Measurements from ENCODE around the gene PMIS2.

The PMIS2 gene

DNA sequence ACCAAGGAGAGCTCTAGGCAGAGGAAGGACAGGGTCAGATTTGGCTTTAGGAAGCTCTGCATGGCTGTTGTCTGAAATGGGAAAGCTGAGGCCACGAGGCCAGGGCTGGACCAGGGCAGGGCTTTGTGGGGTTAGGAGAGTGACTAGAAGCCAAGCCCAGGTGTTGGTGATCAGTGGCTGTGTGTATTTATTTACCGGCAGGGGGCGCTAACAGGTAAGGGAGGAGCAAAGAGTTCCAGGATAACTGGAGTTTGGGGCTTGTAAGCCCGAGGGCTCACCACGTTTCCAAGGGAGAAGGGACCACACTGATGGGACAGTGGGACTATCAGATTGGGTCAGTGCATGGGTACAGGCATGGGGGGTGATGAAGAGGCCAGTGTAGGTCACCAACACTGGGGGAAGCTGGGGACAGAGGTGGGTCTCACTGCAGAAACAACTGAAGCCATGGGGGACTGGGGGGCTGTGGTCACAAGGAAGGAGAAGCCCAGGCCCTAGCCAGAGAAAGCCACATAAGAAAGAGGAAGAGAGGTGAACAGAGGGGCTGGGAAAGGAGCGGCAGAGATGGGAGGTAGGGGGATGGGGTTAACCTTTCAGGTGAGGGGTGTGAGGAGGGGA is 36.7 kb upstream of the PMIS2 start:
- H3K4me3 ChIP-seq (ENCODE audit: low read depth, low read length): no peak overlapping the region
- no peaks in the 10 kb centered on the region for H3K27me3 ChIP-seq (replicated peaks)
- TF ChIP-seq, protein P1, sequence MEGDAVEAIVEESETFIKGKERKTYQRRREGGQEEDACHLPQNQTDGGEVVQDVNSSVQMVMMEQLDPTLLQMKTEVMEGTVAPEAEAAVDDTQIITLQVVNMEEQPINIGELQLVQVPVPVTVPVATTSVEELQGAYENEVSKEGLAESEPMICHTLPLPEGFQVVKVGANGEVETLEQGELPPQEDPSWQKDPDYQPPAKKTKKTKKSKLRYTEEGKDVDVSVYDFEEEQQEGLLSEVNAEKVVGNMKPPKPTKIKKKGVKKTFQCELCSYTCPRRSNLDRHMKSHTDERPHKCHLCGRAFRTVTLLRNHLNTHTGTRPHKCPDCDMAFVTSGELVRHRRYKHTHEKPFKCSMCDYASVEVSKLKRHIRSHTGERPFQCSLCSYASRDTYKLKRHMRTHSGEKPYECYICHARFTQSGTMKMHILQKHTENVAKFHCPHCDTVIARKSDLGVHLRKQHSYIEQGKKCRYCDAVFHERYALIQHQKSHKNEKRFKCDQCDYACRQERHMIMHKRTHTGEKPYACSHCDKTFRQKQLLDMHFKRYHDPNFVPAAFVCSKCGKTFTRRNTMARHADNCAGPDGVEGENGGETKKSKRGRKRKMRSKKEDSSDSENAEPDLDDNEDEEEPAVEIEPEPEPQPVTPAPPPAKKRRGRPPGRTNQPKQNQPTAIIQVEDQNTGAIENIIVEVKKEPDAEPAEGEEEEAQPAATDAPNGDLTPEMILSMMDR (IDR thresholded peaks at IDR 0.05; ENCODE audit: low read depth, low read length, missing control alignments): peak; percentile 83
- in situ Hi-C loops (cut with HindIII; ENCODE audit: low pct_ligation_motif_present, low sequenced_read_pairs): no loop called here
- no peak overlapping the region for H3K27ac ChIP-seq
- peaks cover 2% of the 10 kb centered on the region for H3K36me3 ChIP-seq (replicated peaks)
- DNase-seq: peak; percentile 11

DNA sequence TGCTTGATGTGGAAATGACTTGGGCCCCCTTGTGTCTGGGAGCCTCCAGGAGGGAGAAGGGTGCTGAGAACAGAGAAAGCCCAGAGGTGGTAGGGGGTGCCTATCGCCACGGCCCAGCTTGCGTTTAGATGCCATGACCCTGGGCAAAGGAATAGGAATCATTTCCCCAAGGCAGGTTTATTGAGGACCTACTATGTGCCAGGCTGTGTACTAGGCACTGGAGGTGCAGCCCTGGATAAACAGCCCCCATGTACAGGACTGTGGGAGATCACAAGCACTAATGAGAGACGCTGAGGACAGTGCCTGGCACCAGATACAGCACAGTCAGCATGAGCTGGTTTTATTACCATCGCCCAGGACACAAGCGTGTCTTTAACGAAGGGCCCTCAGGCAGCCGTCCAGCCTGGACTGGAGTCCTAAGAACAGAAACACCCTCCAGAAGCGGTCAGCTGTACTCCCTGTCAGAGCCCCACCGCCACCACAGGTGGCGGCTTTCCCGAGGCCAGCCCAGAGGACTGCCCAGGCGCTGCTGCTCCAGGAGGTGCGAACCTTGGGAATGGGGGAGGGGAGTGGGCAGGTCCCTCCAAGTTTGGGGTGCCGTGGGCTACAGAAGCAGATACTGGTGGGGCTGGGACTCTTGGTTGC is 36.0 kb upstream of the PMIS2 start:
- no peak overlapping the region for H3K4me3 ChIP-seq (ENCODE audit: low read depth, low read length)
- peaks cover 2% of the 10 kb centered on the region for H3K36me3 ChIP-seq (replicated peaks)
- H3K27me3 ChIP-seq (replicated peaks): no peaks in the 10 kb centered on the region
- TF ChIP-seq, protein P1 (IDR thresholded peaks at IDR 0.05; ENCODE audit: low read depth, low read length, missing control alignments): no peak
- no peak overlapping the region for H3K27ac ChIP-seq
- no peak for DNase-seq
- in situ Hi-C loops (cut with HindIII; ENCODE audit: low pct_ligation_motif_present, low sequenced_read_pairs): no loop called here

DNA sequence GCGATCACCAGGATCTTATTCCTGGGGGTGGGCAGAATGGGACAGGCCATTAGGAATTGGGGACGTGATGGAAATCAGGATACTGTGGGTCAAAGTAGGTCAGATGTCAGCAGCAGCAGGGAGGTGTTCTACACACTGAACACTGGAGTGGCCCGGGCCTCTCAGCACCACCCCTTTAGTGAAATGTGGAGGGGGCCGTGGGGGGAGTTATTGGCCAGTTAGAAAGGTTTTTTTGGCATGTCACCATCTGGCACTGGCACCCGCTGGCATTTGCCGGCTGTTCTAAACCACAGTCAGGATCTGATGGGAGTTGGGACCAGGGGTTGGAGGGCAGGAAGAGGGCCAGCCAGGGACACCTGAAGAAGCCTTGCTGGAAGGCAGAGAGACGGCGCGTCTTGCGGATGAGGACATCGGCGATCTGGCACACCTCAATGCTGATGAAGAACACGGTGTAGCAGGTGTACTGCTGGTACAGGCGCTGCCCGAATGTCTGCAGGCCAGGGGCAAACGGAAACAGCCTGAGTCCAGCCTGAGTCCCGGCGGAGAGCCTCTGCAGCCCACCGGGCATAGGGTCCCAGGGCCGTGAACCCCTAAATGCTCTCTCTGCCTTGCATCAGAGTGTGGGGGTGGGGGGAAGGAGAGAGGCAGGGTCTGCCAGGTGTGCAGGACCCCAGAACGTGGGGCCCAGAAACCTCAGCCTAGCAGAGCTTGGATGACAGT is 34.7 kb upstream of the PMIS2 start:
- no peak for DNase-seq
- Histone ChIP-seq H3K36me3 (replicated peaks) (peaks cover 2% of the 10 kb centered on the region), H3K27me3 (replicated peaks) (no peaks in the 10 kb centered on the region), H3K4me3 (ENCODE audit: low read depth, low read length) (no peak overlapping the region), H3K27ac (no peak overlapping the region)
- TF ChIP-seq, protein P1 (IDR thresholded peaks at IDR 0.05; ENCODE audit: low read depth, low read length, missing control alignments): no peak
- in situ Hi-C loops (cut with HindIII; ENCODE audit: low pct_ligation_motif_present, low sequenced_read_pairs): no loop called here

DNA sequence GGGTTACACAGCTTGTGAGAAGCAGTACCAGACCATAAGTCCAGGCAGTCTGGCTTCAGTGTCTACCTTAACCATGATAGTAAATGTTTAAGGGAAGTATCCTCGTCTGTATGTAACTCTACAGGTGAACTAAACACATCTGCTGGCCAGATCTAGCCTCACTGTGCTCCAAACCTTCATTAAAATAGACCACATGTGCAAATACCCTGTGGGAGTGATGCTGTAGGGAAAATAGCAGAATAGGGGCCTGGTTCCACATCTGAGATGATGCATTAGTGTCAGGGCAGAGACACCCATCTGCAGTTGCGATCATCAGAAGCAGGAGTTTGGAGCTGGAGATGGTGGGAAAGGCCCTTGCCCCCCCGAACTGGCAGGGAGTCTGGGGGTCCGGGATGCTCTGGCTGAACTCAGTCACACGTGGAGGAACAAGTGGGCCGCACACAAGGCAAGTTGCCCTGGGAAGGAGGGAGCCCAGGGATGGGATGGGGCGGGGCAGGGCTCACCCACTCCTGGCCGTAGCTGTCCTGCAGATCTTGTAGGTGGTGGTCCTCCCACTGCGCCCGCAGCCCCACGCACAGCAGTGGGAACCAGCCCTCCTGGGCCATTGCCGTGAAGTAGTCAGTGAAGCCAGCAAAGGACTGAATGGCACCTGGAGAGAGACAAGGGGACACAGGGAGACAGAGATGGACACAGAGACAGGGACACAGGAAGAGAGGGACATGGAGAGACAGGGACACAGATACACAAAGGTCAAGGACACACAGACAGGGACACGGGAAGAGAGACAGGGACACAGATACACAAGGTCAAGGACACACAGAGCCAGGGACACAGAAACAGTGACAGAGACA is 33.2 kb upstream of the PMIS2 start:
- Histone ChIP-seq H3K36me3 (replicated peaks) (no peaks in the 10 kb centered on the region), H3K4me3 (ENCODE audit: low read depth, low read length) (no peak overlapping the region), H3K27me3 (replicated peaks) (no peaks in the 10 kb centered on the region), H3K27ac (no peak overlapping the region)
- TF ChIP-seq, protein P1 (IDR thresholded peaks at IDR 0.05; ENCODE audit: low read depth, low read length, missing control alignments): no peak
- no peak for DNase-seq
- in situ Hi-C loops (cut with HindIII; ENCODE audit: low pct_ligation_motif_present, low sequenced_read_pairs): no loop called here

DNA sequence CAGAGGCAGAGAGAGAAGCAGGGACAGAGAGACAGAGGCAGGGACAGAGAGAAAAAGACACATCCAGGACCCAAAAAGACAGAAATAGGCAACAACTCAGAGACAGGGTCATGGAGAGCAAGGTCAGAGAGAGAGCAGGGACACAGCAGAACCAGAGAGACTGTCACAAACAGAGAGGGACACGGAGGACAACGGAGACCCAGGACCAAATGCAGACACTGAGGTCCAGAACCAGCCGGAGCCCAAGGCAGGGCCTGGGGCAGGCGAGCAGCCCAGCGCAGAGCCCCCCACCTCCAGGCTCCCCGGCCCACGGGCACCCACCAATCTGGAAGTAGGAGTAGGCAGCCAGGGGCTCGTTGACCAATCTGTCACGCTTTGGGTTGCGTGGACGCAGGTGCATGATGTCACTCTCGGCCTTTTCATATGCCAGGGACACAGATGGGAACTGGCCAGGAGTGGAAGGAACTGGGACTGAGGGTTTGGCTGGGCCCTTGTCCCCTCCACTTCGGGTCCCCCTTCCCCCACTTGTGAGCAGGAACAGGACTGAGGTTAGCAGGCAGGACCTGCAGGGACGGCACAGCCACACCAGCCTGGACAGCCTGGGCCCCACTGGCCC is 32.5 kb upstream of the PMIS2 start:
- DNase-seq: no peak
- no peak overlapping the region for H3K4me3 ChIP-seq (ENCODE audit: low read depth, low read length)
- no peak overlapping the region for H3K27ac ChIP-seq
- no peaks in the 10 kb centered on the region for H3K27me3 ChIP-seq (replicated peaks)
- TF ChIP-seq, protein P1 (IDR thresholded peaks at IDR 0.05; ENCODE audit: low read depth, low read length, missing control alignments): no peak
- no peaks in the 10 kb centered on the region for H3K36me3 ChIP-seq (replicated peaks)
- in situ Hi-C loops (cut with HindIII; ENCODE audit: low pct_ligation_motif_present, low sequenced_read_pairs): no loop called here
